A673 (cell line): ENCODE results near the gene DNLZ. TPM values are rescaled to one million over a fixed set of nuclear protein-coding genes. Genes with fewer than 3 reads are reported as not detected.

ENCODE experiments used
- BruUV-seq: library from RNA; stranded (reverse); fragments of 400-500 nt; replicated peaks from 2 replicates; lab custom pipeline; 2021; lab: Mats Ljungman, UMichigan
- CTCF ChIA-PET: fragments of 300-600 bp; sonication (Branson Sonifier 250); formaldehyde crosslinking; loops from one replicate; lab custom pipeline; 2022; ENCODE audit warnings: antibody characterized with exemption; lab: Charles Lee
- POLR2A ChIA-PET: fragments of 300-600 bp; sonication (Branson Sonifier 250); formaldehyde crosslinking; loops from one replicate; lab custom pipeline; 2022; ENCODE audit warnings: antibody characterized with exemption; ENCODE audit not compliant: low non-redundant PET; lab: Charles Lee
- DNase-seq: peaks from one replicate; pipeline ENCODE4 v3.0.0-alpha.2; 2015; ENCODE audit warnings: low spot score
- H3K27ac ChIP-seq: fragments of 200-600 bp; sonication (generic); 2 replicates; pipeline ENCODE4 v1.5.1; 2016; ENCODE audit warnings: mixed run types, low read depth, mild to moderate bottlenecking, mixed read lengths, antibody characterized with exemption, low read length; ENCODE audit not compliant: poor library complexity, severe bottlenecking
- H3K27me3 ChIP-seq: fragments of 200-600 bp; sonication (generic); replicated peaks from 2 replicates; pipeline ENCODE4 v1.6.1; 2017; ENCODE audit warnings: mixed run types, low read depth, mild to moderate bottlenecking, mixed read lengths, antibody characterized with exemption, low read length; ENCODE audit not compliant: insufficient read depth, poor library complexity
- H3K36me3 ChIP-seq: fragments of 200-600 bp; sonication (generic); 2 replicates; pipeline ENCODE4 v1.6.1; 2016; ENCODE audit warnings: mixed run types, mild to moderate bottlenecking, mixed read lengths, antibody characterized with exemption, low read length; ENCODE audit not compliant: insufficient read depth, poor library complexity, severe bottlenecking
- H3K4me1 ChIP-seq: fragments of 200-600 bp; sonication (generic); 2 replicates; pipeline ENCODE4 v1.6.1; 2017; ENCODE audit warnings: mixed run types, mild to moderate bottlenecking, mixed read lengths, antibody characterized with exemption, low read length; ENCODE audit not compliant: insufficient read depth, poor library complexity, severe bottlenecking
- H3K4me3 ChIP-seq: fragments of 200-600 bp; sonication (generic); 2 replicates; pipeline ENCODE4 v1.5.1; 2016; ENCODE audit warnings: low read depth, mixed run types, mild to moderate bottlenecking, mixed read lengths, low read length; ENCODE audit not compliant: poor library complexity, severe bottlenecking
- H3K9me3 ChIP-seq: fragments of 200-600 bp; sonication (generic); 2 replicates; pipeline ENCODE4 v1.6.1; 2016; ENCODE audit warnings: mixed run types, low read depth, mild to moderate bottlenecking, mixed read lengths, antibody characterized with exemption, low read length; ENCODE audit not compliant: poor library complexity, severe bottlenecking
- EZH2 ChIP-seq: fragments of 200-600 bp; sonication (generic); IDR thresholded peaks from 2 replicates; pipeline ENCODE4 v1.6.1; 2017; ENCODE audit warnings: borderline replicate concordance, low read depth, mild to moderate bottlenecking, mixed read lengths, antibody characterized with exemption, low read length; ENCODE audit not compliant: poor library complexity, severe bottlenecking
- intact Hi-C: fragments of 100-400 bp; cut with micrococcal nuclease; formaldehyde crosslinking; loops from one replicate; pipeline ENCODE4 v1.10.0; 2022; ENCODE audit not compliant: unreplicated experiment
- total RNA-seq: library from RNA; stranded (reverse); gene quantifications from 2 replicates; pipeline ENCODE4 v1.2.3, GENCODE V29; 2021
- TF ChIP-seq, protein P1 (sequence below): fragments of 300-800, 200-600 bp; sonication (generic); conservative IDR thresholded peaks from 2 replicates; pipeline ENCODE4 v1.5.1; 2017; ENCODE audit warnings: low read depth, mild to moderate bottlenecking, antibody characterized with exemption, low read length, moderate library complexity, mixed read lengths

DNLZ gene
- total RNA-seq, 1 experiment from 2014 or later = 37.3 TPM

DNA sequence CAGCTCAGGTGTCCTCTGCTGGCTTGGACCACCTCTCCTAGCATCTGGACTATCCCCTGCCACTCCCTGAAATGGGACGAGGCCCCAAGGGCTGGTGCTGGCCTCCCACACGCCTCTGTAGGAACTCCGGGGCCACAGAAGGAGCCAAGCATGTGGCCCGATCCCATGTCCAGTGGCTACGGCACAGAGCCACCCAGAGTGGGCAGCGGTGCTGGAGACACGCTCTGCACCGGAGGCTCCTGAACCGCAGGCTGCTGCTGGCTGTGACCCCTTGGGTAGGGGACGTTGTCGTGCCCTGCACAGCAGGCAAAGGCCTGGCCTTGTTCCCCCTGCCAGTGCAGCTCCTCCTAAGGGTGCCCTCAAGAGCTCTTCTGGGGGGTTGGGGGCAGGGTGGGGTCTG, 16.3 kb upstream of the DNLZ start:
- intact Hi-C loops = no loop called here
- Histone ChIP-seq H3K9me3 (no peaks in the 10 kb centered on the region), H3K27ac (no peak overlapping the region), H3K4me3 (no peak overlapping the region), H3K27me3 (no peaks in the 10 kb centered on the region), H3K4me1 (no peaks in the 10 kb centered on the region), H3K36me3 (peaks cover 52% of the 10 kb centered on the region)
- no peak for DNase-seq
- BruUV-seq = no TSS peak
- CTCF ChIA-PET = no interaction called here
- POLR2A ChIA-PET = no interaction called here
- no peak for TF ChIP-seq EZH2
- TF ChIP-seq, protein P1, sequence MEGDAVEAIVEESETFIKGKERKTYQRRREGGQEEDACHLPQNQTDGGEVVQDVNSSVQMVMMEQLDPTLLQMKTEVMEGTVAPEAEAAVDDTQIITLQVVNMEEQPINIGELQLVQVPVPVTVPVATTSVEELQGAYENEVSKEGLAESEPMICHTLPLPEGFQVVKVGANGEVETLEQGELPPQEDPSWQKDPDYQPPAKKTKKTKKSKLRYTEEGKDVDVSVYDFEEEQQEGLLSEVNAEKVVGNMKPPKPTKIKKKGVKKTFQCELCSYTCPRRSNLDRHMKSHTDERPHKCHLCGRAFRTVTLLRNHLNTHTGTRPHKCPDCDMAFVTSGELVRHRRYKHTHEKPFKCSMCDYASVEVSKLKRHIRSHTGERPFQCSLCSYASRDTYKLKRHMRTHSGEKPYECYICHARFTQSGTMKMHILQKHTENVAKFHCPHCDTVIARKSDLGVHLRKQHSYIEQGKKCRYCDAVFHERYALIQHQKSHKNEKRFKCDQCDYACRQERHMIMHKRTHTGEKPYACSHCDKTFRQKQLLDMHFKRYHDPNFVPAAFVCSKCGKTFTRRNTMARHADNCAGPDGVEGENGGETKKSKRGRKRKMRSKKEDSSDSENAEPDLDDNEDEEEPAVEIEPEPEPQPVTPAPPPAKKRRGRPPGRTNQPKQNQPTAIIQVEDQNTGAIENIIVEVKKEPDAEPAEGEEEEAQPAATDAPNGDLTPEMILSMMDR = no peak

DNA sequence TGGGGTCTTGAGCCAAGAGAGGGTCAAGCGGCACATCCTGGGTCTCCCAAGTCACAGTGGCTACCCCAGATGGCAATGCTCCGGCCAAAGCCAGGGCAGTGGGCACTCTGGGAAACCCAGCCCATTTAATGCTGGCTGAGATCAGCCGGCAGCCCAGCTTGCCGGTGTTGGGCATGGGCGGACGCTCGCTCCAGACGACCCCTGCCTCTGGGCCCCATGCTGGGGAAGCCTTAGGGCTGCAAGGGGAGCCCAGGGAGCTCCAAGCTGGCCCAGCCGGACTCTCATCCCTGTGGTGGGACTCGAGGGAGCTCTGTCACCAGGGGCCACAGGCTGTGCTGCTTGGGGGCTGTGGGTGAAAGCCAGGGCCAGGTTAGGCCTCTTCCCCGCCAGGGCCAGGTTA, 15.9 kb upstream of the DNLZ start:
- ChIA-PET POLR2A (no interaction called here), CTCF (no interaction called here)
- H3K36me3 ChIP-seq = peaks cover 47% of the 10 kb centered on the region
- TF ChIP-seq, protein P1 = no peak
- TF ChIP-seq EZH2 = no peak
- no TSS peak for BruUV-seq
- no peaks in the 10 kb centered on the region for H3K4me1 ChIP-seq
- no peak overlapping the region for H3K4me3 ChIP-seq
- no peak for DNase-seq
- H3K27ac ChIP-seq = no peak overlapping the region
- intact Hi-C loops = no loop called here
- no peaks in the 10 kb centered on the region for H3K27me3 ChIP-seq
- H3K9me3 ChIP-seq = no peaks in the 10 kb centered on the region

DNA sequence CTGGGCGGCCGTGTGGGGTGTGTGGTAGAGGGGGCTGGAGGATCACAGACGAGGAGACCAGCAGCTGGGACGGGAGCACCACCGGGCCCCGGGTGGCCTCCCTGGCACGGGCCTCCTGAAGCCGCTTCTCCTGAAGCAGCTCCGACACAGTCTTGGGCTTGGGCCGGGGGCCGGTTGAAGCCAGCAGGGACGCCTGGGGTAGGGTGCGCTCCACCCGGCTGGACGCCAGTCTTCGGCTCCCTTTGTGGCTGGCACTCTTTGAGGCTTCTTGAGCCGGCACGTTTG, 15.4 kb upstream of the DNLZ start:
- CTCF ChIA-PET = no interaction called here
- intact Hi-C loops = no loop called here
- H3K36me3 ChIP-seq = peaks cover 44% of the 10 kb centered on the region

More for the DNA sequence above, 15.4 kb upstream of the DNLZ start:
- Histone ChIP-seq H3K9me3 (no peaks in the 10 kb centered on the region), H3K4me3 (no peak overlapping the region), H3K27me3 (no peaks in the 10 kb centered on the region), H3K4me1 (no peaks in the 10 kb centered on the region), H3K27ac (no peak overlapping the region)
- POLR2A ChIA-PET = no interaction called here
- no peak for DNase-seq
- TF ChIP-seq, protein P1 = no peak
- TF ChIP-seq EZH2 = no peak
- BruUV-seq = no TSS peak
